ENCODE data around the gene CPE.
"Not testable (repeated sequence)": the region's sequence is repeated elsewhere in the genome, so short reads cannot be mapped to it uniquely, and the experiment has no call there.

The CPE gene

DNA sequence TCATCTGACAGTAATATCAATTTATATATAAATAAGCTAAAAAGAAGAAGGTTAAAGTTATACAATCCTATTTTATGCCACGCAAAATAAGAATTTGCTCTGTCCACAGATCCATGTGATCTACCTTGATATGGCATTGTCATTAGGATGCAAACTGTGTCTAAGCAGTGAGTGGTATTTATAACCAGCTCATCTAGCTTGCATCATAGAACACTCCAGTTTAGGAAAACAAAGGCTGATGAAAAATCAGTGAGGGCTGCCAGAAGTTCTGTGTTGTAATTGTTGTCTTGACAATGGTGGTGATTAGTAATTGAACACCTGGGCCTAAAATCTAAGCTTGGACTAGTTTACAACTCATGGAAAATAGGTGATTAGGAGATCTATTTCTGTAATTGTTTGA, 111.0 kb downstream of the CPE start:
- H3K36me3 ChIP-seq (ENCODE audit: control insufficient read depth, insufficient read depth, low read length, severe bottlenecking), result peaks cover 3% of the 10 kb centered on the region
- no peak overlapping the region for H3K9ac ChIP-seq (ENCODE audit: low read length)
- H3K9me3 ChIP-seq (ENCODE audit: control insufficient read depth, low read length), result no peaks in the 10 kb centered on the region
- no peaks in the 10 kb centered on the region for H3K27me3 ChIP-seq (replicated peaks; ENCODE audit: control insufficient read depth, insufficient read depth, low read length)
- H3K4me3 ChIP-seq (ENCODE audit: low read length), result no peak overlapping the region
- peak; percentile 37 for DNase-seq (ENCODE audit: low read depth)
- peaks cover 2% of the 10 kb centered on the region for H3K4me1 ChIP-seq (ENCODE audit: control insufficient read depth, insufficient read depth, low read length)

DNA sequence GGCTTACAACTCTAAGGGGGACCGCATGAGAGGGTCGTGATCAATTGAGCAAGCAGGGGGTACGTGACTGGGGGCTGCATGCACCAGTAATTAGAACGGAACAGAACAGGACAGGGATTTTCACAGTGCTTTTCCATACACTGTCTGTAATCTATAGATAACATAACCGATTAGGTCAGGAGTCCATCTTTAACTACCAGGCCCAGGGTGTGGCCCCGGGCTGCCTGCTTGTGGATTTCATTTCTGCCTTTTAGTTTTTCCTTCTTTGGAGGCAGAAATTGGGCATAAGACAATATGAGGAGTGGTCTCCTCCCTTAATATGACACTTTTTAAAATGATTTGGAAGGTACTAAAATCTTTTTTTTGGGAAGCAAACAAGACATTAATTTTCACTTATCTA, 113.8 kb downstream of the CPE start:
- not testable (repeated sequence) for H3K9ac ChIP-seq (ENCODE audit: low read length); H3K4me3 ChIP-seq (ENCODE audit: low read length); DNase-seq (ENCODE audit: low read depth); H3K36me3 ChIP-seq (ENCODE audit: control insufficient read depth, insufficient read depth, low read length, severe bottlenecking); H3K27me3 ChIP-seq (replicated peaks; ENCODE audit: control insufficient read depth, insufficient read depth, low read length); H3K9me3 ChIP-seq (ENCODE audit: control insufficient read depth, low read length); H3K4me1 ChIP-seq (ENCODE audit: control insufficient read depth, insufficient read depth, low read length)

DNA sequence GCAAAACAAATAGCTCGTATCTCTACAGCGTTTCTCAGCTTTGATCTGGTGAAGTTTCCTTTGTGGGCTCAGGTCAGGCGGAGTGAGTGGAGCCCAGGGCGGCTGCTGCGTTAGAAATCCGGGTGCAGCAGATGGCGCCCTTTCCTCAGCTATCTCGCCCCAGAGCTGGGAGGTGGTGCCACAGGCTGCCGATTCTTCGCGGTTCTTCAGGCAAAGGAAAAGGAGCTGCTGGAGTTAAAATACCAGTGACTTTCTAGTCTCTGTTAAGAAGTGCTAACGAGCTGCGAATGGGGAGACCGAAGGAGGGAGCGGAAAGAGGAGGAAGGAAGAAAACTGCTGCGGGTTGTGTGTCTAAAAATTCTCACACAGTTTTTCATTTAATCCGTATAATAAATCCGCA, 114.6 kb downstream of the CPE start:
- Histone ChIP-seq H3K9ac (ENCODE audit: low read length) (peak overlapping the region; percentile 53), H3K4me3 (ENCODE audit: low read length) (peak overlapping the region; percentile 55), H3K27me3 (replicated peaks; ENCODE audit: control insufficient read depth, insufficient read depth, low read length) (no peaks in the 10 kb centered on the region), H3K9me3 (ENCODE audit: control insufficient read depth, low read length) (no peaks in the 10 kb centered on the region), H3K4me1 (ENCODE audit: control insufficient read depth, insufficient read depth, low read length) (peaks cover 2% of the 10 kb centered on the region), H3K36me3 (ENCODE audit: control insufficient read depth, insufficient read depth, low read length, severe bottlenecking) (peaks cover 3% of the 10 kb centered on the region)
- DNase-seq (ENCODE audit: low read depth), result peak; percentile 61

DNA sequence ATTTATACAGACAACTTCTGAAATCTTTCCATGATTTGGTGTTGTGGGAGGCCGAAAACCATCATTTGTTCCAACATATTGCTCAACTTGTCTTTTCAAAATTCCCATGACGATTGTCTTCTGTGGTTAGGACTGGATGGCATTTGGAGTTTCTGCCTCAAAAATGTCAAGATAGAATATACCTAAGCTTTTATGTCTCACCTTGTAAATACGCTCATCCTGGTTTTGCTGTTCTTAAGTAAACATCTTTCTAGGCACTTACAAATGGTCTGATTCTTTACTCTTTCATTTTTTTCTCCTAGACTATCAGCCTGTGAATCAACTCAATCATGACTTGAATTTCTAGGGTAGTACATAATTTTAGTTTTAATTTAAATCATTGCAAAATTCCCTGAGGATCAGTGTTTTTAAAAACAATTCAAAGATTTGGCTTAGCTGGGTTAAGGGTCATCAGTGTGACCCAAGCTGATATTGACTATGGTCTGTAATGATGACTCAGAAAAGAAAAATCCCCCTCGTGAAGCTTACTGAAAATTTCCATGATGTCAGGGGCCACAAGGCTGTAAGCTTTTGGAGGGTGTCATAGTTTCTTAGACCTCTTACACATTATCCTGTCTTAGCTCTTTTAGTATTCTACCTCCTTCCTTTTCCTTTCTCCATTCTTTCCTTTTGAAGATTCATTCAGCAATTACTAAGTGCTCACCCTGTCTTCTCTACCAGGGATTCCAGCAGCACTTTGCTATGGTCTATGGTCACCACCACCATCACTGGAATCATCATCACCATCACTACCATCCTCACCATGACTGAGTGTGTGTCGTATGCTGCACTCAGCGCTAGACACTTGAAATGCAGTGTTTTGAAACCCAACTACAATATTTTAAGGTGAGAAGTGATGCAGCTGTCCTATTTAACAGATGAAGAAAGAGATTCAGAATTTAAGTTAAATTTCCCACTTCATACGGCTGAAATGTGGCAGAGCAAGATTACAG, 124.4 kb downstream of the CPE start:
- Histone ChIP-seq H3K4me3 (ENCODE audit: low read length) (peak overlapping the region; percentile 54), H3K36me3 (ENCODE audit: control insufficient read depth, insufficient read depth, low read length, severe bottlenecking) (peaks cover 5% of the 10 kb centered on the region)
- peak; percentile 62 for DNase-seq (ENCODE audit: low read depth)

DNA sequence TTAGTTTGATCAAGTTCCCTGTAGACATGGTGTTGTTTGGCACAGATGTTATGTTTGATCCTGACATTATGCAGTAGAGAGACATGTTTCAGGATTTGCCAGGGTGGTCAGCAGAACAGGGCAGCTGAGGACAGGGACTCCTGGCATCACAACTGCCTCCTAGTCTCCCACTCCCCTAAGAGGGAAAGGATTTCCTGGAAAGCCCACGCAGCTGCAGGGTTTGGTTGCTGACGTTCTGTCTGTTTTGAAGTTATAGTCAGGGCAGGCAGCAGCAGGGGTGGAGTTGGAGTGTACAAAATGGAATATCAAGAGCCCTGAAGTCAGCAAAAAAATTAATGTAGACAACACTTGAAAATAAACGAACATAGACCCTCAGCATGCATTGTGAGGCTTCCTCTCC, 125.4 kb downstream of the CPE start:
- no peaks in the 10 kb centered on the region for H3K36me3 ChIP-seq (ENCODE audit: control insufficient read depth, insufficient read depth, low read length, severe bottlenecking)
- H3K4me1 ChIP-seq (ENCODE audit: control insufficient read depth, insufficient read depth, low read length), result peaks cover 48% of the 10 kb centered on the region
- no peaks in the 10 kb centered on the region for H3K9me3 ChIP-seq (ENCODE audit: control insufficient read depth, low read length)
- DNase-seq (ENCODE audit: low read depth), result no peak
- no peaks in the 10 kb centered on the region for H3K27me3 ChIP-seq (replicated peaks; ENCODE audit: control insufficient read depth, insufficient read depth, low read length)
- no peak overlapping the region for H3K4me3 ChIP-seq (ENCODE audit: low read length)
- peak overlapping the region; percentile 63 for H3K9ac ChIP-seq (ENCODE audit: low read length)

More for the DNA sequence above, 124.4 kb downstream of the CPE start:
- Histone ChIP-seq H3K9ac (ENCODE audit: low read length) (peak overlapping the region; percentile 66), H3K9me3 (ENCODE audit: control insufficient read depth, low read length) (no peaks in the 10 kb centered on the region), H3K27me3 (replicated peaks; ENCODE audit: control insufficient read depth, insufficient read depth, low read length) (no peaks in the 10 kb centered on the region), H3K4me1 (ENCODE audit: control insufficient read depth, insufficient read depth, low read length) (peaks cover 45% of the 10 kb centered on the region)

DNA sequence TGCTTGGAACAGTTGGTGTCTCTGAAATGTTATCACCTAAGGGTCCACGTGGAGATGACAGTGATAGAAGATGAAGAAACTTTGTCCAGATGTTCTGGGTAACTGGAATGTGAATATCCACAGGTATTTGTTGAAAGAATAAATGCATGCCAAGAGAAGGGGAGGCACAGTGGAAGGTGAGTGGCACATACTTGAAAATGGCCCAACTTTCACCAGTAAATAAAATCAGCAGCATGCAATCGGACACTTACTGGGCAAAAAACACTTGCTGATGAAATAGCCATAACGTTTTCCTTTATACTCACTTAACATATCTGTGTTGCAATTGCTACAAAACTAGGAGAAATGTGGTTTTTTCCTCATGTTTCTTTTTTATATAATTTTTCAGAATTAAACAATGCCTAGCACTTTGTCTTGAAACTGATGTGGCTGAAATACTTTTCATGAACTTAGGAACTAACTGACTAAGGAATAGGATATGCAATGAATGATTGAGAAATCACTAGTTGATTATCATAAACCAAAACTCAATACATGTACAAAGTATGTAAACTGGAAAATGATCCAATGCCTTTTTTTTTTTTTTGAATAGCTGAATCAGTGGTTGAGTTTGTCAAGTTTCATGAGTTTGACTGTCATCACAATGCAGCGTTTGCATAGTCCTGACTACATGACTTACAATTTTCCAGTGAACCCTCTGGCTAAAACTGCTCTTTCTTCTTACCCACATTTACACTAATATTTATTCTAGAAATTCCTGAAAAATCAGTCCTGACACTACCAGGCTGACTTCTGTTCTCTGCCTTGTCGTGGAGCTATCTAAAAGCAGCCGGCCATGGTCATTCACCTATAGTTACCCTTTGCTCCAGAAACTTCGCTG, 127.4 kb downstream of the CPE start:
- peak; percentile 91 for DNase-seq (ENCODE audit: low read depth)
- Histone ChIP-seq H3K36me3 (ENCODE audit: control insufficient read depth, insufficient read depth, low read length, severe bottlenecking) (no peaks in the 10 kb centered on the region), H3K9me3 (ENCODE audit: control insufficient read depth, low read length) (no peaks in the 10 kb centered on the region), H3K27me3 (replicated peaks; ENCODE audit: control insufficient read depth, insufficient read depth, low read length) (no peaks in the 10 kb centered on the region), H3K4me3 (ENCODE audit: low read length) (no peak overlapping the region), H3K4me1 (ENCODE audit: control insufficient read depth, insufficient read depth, low read length) (peaks cover 58% of the 10 kb centered on the region), H3K9ac (ENCODE audit: low read length) (peak overlapping the region; percentile 67)

DNA sequence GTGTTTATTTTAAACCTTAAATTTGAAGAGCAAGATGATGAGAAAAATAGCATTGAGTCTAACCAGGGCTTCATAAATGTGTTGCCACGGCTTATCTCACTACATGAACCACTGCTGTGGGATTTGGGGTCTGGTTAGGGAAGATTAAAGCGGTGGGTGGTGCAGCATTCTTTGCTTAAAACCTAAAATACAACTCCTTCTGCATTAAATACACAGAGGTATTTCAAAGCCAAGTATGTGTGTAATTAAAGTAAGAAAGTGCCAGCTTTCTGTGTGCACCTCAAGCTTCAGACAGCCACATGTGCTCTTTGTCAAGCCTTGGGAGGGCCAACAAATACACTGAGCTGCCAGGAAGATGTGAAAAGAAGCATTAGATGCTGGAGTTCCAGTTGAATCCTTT, 128.0 kb downstream of the CPE start:
- DNase-seq (ENCODE audit: low read depth), result peak; percentile 55
- Histone ChIP-seq H3K36me3 (ENCODE audit: control insufficient read depth, insufficient read depth, low read length, severe bottlenecking) (no peaks in the 10 kb centered on the region), H3K9me3 (ENCODE audit: control insufficient read depth, low read length) (no peaks in the 10 kb centered on the region), H3K9ac (ENCODE audit: low read length) (peak overlapping the region; percentile 55), H3K4me1 (ENCODE audit: control insufficient read depth, insufficient read depth, low read length) (peaks cover 57% of the 10 kb centered on the region), H3K27me3 (replicated peaks; ENCODE audit: control insufficient read depth, insufficient read depth, low read length) (no peaks in the 10 kb centered on the region), H3K4me3 (ENCODE audit: low read length) (no peak overlapping the region)

DNA sequence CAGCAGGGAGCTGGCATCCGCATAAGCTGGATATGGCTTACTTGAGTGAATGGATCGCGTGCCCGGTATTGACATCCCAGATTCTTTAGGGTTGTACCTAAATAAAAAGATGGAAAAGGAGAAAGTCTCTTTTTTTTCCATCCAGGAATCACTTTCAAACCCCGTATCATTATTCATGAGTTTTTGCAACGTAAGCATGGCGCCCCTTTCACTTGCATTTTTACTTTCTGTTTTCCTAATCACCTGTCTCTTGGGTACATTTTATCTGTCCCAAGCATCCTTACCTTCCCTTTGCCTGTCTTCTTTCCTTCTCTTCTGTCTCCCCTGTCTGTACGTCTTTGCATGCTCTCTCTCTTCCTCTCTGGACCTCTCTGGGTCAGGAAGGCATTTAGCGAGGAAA, 128.6 kb downstream of the CPE start:
- Histone ChIP-seq H3K36me3 (ENCODE audit: control insufficient read depth, insufficient read depth, low read length, severe bottlenecking) (no peaks in the 10 kb centered on the region), H3K4me3 (ENCODE audit: low read length) (no peak overlapping the region), H3K4me1 (ENCODE audit: control insufficient read depth, insufficient read depth, low read length) (peaks cover 52% of the 10 kb centered on the region), H3K9ac (ENCODE audit: low read length) (no peak overlapping the region), H3K9me3 (ENCODE audit: control insufficient read depth, low read length) (no peaks in the 10 kb centered on the region), H3K27me3 (replicated peaks; ENCODE audit: control insufficient read depth, insufficient read depth, low read length) (no peaks in the 10 kb centered on the region)
- no peak for DNase-seq (ENCODE audit: low read depth)

DNA sequence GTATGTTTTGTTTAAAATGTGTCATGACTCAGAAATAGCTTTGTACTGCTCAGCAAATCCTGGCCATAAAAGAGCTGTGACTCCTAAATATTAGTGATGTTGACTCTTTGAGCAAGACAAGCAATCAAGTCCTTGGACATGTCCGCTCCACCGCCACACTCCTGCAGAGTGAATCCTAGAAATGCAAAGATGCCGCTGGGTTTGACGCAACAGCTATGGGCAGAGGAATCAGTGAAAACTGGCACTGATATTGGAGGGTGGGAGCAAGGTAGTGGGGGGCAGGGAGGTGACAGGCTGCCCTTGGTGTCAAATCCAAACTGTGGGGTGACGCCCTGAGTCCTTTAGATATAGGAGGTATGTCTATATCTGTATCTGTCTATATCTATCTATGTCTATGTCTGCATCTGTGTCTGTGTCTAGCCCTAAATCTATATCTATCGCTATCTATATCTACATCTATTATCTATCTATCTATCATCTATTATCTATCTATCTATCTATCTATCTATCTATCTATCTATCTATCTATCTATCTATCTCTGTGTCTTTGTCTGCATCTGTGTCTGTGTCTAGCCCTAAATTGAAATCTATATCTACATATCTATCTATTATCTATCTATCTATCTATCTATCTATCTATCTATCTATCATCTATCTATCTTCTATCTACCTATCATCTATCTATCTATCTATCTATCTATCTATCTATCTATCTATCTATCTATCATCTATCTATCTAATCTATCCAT, 129.7 kb downstream of the CPE start:
- Histone ChIP-seq H3K4me1 (ENCODE audit: control insufficient read depth, insufficient read depth, low read length) (peaks cover 41% of the 10 kb centered on the region), H3K36me3 (ENCODE audit: control insufficient read depth, insufficient read depth, low read length, severe bottlenecking) (no peaks in the 10 kb centered on the region), H3K9me3 (ENCODE audit: control insufficient read depth, low read length) (no peaks in the 10 kb centered on the region), H3K9ac (ENCODE audit: low read length) (no peak overlapping the region), H3K4me3 (ENCODE audit: low read length) (no peak overlapping the region), H3K27me3 (replicated peaks; ENCODE audit: control insufficient read depth, insufficient read depth, low read length) (no peaks in the 10 kb centered on the region)
- no peak for DNase-seq (ENCODE audit: low read depth)

DNA sequence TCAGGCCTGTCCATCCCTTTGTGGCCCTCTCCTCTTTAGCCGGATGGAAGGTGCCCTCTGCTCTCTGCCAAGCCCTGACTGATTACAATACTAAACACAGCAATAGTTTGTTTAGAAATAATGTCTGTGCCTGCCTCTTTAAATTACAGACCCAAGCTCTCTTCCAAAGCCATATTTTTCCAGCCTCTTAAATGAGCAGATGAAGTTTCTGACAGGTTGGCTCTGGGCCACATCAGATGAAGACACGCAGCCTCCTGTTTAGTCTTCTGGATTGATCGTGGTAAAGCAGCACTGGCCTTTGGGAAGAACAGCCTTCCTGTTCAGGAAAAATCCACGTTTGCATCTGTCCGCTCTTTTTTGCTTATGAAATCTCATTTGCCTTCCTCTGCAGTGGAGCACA, 133.6 kb downstream of the CPE start:
- no peaks in the 10 kb centered on the region for H3K9me3 ChIP-seq (ENCODE audit: control insufficient read depth, low read length)
- H3K36me3 ChIP-seq (ENCODE audit: control insufficient read depth, insufficient read depth, low read length, severe bottlenecking), result no peaks in the 10 kb centered on the region
- no peak overlapping the region for H3K9ac ChIP-seq (ENCODE audit: low read length)
- no peak overlapping the region for H3K4me3 ChIP-seq (ENCODE audit: low read length)
- peaks cover 18% of the 10 kb centered on the region for H3K4me1 ChIP-seq (ENCODE audit: control insufficient read depth, insufficient read depth, low read length)
- H3K27me3 ChIP-seq (replicated peaks; ENCODE audit: control insufficient read depth, insufficient read depth, low read length), result no peaks in the 10 kb centered on the region
- DNase-seq (ENCODE audit: low read depth), result no peak

DNA sequence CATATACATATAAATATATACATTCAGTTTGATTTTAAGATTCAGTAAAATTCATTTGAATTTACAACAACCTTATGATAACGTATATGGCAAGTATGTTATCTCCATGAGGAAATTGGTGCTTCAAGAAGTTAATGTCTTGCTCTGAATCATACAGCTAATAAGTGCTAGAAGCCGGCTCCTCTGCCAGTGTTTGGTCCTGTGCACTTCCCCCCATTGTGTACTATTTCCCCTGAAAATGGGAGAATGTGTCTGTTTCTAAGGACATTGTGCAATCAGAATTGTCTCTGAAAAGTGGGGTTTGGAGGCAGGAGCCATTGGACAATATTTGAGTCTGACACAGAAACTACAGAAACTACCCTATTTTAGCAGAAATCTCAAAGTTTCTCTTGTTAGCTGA, 135.9 kb downstream of the CPE start:
- Histone ChIP-seq H3K4me3 (ENCODE audit: low read length) (no peak overlapping the region), H3K36me3 (ENCODE audit: control insufficient read depth, insufficient read depth, low read length, severe bottlenecking) (no peaks in the 10 kb centered on the region), H3K4me1 (ENCODE audit: control insufficient read depth, insufficient read depth, low read length) (peaks cover 19% of the 10 kb centered on the region), H3K27me3 (replicated peaks; ENCODE audit: control insufficient read depth, insufficient read depth, low read length) (no peaks in the 10 kb centered on the region), H3K9me3 (ENCODE audit: control insufficient read depth, low read length) (no peaks in the 10 kb centered on the region), H3K9ac (ENCODE audit: low read length) (no peak overlapping the region)
- no peak for DNase-seq (ENCODE audit: low read depth)

Measured in adipocyte (in vitro differentiated cells).